NCI-H1694 treated with DMSO at 0.1 percent for 48 hours (cell line): ENCODE results near the gene CRTC2.

Experiments used
- DNase-seq: peaks from one replicate; lab custom pipeline; 2025; lab: John Stamatoyannopoulos, UW

Gene CRTC2

GRCh38 chr1:153945795-153946621 lies 12.4 kb downstream of the CRTC2 start:
- peak; percentile 50 for DNase-seq

GRCh38 chr1:153945131-153945794 lies 13.1 kb downstream of the CRTC2 start:
- no peak for DNase-seq

DNA sequence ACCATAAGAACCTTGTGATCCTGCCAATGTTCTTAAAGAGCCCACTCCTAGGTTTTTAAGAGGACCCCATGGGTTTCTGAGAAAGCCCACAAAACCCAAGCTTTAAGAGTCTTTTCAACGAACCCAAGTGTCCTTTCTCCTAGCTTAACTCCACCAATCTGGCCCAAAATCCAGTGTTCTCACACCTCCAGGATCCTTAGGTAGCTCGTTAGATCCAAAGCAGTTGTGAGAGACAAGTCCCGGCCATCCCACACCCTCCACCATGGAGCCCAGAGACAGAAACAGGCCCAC lies 13.6 kb downstream of the CRTC2 start:
- no peak for DNase-seq

DNA sequence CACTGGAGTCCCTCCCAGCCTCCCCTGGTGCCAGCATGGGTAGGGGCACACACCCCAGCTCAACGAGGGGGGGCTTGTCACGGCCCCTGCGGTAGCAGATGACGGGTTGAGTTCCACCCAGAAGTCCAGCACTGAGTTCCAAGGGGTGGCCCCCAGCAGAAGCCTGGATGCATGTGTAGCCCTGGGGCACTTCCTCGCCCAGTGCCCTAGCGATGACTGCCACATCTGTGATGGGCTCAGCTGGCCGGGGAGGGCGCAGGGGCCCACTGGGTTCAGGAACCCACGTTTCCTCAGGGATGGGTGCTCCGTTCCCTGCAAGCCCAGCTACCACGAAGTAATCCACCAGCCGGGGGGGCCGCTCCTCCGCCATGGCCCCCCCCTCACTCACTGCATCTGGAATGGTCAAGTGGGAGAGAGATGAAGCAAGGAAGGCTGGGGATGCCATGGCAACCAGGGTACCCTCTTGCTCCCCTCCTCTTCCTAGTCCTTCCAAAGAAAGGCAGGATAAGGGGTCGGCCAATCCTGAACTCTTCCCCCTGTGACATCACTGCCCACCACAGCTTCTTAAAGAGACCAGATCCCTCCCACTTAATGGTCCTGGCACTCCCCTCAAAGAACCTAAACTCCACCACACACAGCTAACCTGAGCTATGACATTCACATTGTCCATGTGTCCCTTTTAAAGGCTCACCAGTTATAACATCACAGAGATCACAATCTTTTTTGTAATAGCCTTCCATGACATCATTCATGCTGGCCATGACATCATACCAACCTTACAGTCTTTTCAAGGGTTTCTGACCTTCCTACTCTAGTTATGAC lies 14.2 kb downstream of the CRTC2 start:
- DNase-seq: no peak

GRCh38 chr1:153942766-153943549 lies 15.5 kb downstream of the CRTC2 start:
- no peak for DNase-seq

DNA sequence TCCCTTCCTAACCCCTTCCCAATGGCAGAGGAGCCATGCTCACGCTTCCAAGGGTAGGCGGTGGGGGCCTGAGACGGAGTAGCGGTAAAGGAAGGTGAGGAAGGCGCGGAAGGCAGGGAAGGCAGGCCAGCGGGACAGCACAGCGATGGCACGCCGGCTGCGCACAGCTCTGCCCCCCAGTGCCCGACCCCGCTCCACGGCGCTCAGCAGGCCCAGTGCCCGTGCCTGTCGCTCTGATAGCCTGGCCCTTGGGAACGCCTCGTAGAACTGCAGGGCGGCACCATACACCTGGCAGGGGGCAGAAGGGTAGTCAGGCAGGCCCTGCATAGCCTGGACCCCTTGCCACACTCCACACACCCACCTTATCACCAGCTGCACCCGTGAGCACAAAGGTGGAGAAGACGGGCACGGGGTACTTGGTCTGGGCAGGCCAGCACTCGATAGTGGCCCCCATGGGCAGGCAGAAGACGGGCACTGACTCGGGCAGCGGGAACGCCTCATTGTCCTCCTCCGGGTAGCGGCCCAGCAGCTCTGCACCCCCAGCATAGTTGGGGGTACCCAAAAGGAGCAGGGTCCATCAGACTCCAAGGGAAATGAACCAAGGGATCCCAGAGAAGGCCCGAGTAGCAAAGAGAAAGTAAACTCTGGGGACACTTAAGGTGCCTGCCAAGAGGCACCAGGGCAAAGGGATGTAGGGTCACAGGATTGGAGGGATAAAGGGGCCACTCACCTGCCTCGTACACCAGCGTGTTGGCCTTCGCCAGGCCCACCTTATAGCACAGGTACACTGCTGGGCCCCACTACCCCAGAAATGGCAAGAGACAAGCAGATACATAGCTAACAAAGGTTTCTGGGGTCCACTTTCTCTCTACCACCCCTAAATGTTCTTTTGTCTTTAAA lies 16.3 kb downstream of the CRTC2 start:
- DNase-seq: no peak

DNA sequence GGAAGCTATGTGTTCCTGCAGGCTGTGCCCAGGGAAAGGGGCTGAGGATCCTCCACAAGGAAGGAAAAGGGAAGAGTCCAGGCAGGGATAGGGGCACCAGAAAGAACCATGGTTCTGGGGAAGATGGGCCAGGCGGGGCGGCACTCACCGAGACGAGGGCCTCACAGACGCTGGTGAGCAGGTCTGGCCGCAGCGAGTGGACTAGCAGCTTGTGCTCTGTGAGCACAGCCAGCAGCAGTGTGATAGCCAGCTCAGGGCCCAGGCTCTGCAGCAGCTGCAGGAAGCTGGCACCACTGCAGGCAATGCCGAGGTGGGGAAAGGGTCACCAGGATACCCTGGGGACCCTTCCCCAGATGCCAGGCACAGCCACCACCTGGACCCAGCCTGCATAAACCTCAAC lies 17.7 kb downstream of the CRTC2 start:
- no peak for DNase-seq

DNA sequence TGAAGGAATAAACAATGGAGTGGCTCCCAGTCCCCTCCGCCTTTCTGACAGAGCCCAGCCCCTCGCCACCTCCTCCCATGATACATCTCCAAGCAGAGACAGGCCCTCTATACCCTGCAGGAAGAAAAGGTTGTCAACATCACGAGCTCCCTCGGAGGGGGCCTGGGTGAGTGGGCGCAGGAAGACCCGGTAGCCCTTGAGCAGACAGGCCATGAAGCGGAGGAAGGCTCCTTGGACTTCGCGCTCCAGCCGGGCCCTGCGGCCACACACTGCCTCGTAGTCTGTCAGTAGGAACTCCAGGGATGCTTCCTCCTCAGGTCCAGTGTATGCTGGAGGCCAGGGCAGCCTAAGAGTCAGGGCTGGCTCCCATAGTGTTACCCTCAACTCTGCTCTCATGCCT lies 18.9 kb downstream of the CRTC2 start:
- no peak for DNase-seq

- no peak for DNase-seq
These were observed 19.4 kb downstream of the CRTC2 start for GRCh38 chr1:153938996-153939395.

- no peak for DNase-seq
These were observed 21.1 kb downstream of the CRTC2 start for GRCh38 chr1:153937331-153937730.

DNA sequence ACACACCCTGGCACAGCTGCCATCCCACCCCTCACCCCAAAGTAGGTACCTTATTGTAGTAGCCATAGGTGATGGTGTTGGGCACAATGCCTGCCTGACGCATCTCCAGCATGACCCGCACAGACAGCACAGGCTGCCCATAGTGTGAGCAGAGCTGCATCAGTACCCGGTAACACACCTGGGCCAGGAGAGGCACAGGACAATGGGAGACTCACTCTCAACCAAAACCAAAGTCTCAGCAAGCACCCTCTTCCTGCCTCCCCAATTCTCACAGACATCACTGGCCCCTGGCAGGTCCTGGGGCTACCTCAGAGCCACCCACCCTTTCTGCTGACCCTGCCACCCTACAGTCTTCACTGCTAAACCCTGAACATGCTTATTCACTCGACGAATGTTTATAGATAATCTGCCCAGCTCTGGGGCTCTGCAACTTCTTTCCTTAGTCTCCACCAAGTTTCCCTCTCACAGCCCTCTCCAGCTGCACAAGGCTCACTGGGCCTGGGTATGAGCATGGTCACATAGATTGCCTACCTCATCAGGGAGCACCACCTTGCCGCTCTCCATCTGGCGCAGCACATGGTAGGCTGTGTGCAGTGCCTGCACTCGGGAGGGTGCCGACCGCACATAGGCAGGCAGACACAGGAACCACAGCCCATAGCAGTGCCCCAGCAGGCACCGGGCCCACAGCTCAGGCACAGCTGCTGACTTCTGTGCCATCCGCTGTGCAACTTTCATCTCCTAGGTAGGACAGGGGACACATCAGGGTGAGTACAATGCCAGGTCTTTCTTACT lies 22.2 kb downstream of the CRTC2 start:
- DNase-seq: peak; percentile 41

- no peak for DNase-seq
These were observed 23.7 kb downstream of the CRTC2 start for GRCh38 chr1:153934746-153935145.

DNA sequence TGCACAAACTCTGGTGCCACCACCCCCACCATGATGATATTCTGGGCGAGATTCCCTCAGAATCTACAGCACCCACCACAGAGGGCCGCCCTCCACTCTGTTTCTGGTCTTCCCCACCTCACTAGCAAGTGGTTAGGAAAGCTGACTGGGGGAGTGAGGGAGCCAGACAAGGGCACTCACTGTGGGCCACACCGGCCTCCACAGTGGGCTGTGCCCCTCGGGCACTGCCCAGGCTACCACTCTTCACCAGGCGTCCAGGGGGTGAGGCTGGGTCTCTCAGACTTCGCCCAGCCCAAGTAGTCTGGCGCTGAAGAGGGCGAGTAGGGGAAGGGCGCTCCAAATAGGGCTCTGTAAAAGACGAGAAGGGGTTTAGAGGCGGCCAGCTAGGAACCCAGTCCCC lies 24.5 kb downstream of the CRTC2 start:
- DNase-seq: no peak

DNA sequence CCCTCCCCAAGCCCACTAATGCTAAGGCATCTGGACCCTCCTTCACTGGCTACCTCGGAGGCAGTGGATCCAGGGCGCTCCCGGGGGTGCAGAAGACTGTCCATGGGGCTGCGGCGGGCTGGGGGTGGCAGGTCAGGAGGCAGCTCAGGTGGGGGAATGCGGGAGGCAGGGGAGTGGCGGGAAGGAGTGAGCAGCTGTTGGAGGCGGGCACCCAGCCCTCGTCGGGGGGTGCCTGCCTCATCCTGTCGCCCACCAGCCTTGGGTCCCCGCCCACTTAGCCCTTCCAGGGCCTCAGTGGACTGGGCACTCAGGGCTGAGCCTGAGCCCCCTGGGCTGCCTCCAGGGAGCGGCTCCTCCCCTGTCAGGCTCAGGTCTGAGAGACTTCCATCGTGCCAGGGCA lies 25.0 kb downstream of the CRTC2 start:
- no peak for DNase-seq

DNA sequence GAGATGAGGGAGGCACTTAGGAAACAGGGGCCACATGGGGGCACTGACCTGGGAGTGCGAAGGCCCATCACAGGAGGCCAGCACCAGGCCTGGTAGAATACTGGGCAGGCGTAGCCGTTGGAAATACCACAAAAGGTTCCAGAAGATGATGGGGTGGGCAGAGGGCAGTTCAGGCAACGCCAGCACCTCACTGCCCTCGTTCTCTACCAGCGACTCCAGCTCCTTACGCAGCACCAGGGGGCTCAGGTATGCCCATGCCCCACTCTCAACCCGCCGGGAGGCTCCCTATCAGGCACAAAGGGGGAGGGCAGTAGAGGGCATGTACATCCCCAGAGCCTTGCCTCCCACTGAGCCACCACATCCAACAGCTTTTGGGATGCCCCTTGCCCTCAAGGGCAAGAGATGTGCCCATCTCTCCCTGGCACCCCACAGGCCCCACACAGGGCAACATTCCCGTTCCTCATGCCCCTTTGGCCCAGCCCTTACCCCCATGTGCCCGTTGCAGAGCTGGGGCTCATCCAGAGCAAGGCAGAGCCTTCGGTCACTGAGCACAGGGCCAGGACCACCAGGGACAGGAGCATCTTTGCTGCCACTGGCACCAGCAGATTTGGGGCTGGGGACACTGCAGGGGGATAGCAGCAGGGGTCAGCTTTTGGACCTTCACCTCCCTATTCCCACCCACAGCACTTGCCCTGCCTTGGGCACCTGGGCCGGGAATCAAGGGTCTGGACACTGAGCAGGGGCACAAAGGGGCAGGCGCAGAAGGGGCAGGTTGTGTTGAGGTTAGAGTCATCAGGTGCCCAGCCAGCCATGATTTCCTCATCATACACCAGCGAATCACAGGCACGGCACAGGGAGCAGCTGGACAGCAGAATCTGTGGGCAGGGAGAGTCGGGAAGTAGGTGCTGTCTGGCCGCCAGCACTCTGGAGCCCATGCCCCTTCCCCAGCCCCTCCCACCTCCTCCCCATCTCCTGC lies 26.0 kb downstream of the CRTC2 start:
- no peak for DNase-seq

- no peak for DNase-seq
These were observed 28.1 kb downstream of the CRTC2 start for GRCh38 chr1:153929981-153930948.

DNA sequence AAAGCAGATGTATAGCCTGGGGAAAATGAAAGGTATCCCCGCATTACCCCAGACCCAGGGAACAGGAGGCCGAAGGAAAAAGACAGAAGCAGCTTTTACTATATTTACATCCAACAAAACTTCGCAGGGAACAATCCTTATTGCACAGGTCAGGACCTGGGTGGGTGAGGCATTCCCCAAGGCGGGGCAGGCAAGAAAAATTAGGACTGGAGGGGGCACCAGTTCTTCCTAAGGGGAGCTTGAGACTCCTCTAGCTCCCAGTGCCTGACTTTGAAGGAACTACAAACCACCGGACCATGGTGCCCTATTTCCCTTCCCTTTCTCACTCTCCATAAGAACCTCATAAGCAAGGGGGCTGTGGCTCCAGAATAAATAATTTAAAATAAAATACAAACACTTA lies 29.0 kb downstream of the CRTC2 start:
- no peak for DNase-seq

DNA sequence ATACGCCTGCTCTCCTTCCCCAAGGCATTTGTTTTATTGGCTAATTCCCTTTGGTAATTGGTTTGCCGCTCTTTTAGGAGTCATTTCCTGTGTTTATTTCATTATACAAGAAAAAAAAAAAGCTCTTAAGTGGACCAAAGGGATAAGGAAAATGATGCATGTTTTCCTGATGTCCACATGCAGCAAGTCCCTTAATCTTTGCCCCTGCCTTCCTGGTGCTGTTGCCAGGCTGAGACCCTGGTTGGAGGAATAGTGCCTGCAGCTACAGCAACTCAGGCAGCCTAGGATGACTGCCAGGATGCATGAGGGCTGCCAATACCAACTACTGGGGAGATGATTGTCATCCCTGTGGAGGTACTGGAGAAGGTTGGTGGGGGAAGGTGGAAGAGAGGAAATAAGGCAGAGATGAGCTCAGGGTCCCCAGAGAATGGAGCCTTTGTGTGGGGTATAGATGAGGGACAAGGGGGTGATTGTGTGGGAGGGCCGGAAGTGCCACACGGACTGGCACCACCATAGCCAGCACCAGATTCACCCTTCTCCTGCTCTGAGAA lies 29.5 kb downstream of the CRTC2 start:
- DNase-seq: no peak
